ENCODE results near the gene FNDC10.

GRCh38 chr1:1598720-1599029, 1.3 kb downstream of the FNDC10 start:
- TF ChIP-seq, protein P1, sequence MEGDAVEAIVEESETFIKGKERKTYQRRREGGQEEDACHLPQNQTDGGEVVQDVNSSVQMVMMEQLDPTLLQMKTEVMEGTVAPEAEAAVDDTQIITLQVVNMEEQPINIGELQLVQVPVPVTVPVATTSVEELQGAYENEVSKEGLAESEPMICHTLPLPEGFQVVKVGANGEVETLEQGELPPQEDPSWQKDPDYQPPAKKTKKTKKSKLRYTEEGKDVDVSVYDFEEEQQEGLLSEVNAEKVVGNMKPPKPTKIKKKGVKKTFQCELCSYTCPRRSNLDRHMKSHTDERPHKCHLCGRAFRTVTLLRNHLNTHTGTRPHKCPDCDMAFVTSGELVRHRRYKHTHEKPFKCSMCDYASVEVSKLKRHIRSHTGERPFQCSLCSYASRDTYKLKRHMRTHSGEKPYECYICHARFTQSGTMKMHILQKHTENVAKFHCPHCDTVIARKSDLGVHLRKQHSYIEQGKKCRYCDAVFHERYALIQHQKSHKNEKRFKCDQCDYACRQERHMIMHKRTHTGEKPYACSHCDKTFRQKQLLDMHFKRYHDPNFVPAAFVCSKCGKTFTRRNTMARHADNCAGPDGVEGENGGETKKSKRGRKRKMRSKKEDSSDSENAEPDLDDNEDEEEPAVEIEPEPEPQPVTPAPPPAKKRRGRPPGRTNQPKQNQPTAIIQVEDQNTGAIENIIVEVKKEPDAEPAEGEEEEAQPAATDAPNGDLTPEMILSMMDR (IDR thresholded peaks at IDR 0.05) = no peak
- TF ChIP-seq POLR2A (IDR thresholded peaks at IDR 0.05) = no peak
